K562 (cell line): ENCODE data around the gene ADI1. TPM values are rescaled to one million over a fixed set of nuclear protein-coding genes. Genes with fewer than 3 reads are reported as not detected.

Experiments
- ASH1L ChIP-seq: fragments of 450-650 bp; IDR thresholded peaks from 2 replicates; pipeline ENCODE4 v1.6.1; 2018; ENCODE audit warnings: borderline replicate concordance, mild to moderate bottlenecking, low read depth; ENCODE audit not compliant: partially characterized antibody
- BRD9 ChIP-seq: fragments of 450-650 bp; IDR thresholded peaks from 2 replicates; pipeline ENCODE4 v1.6.1; 2018; ENCODE audit warnings: low read depth; ENCODE audit not compliant: partially characterized antibody
- COPS2 ChIP-seq: fragments of 450-650 bp; conservative IDR thresholded peaks from 2 replicates; pipeline ENCODE4 v1.6.1; 2016; ENCODE audit warnings: mild to moderate bottlenecking, moderate library complexity
- EP400 ChIP-seq: fragments of 450-650 bp; IDR thresholded peaks from 2 replicates; pipeline ENCODE4 v1.6.1; 2017; ENCODE audit warnings: antibody characterized with exemption, mild to moderate bottlenecking, moderate library complexity
- FIP1L1 ChIP-seq: fragments of 200-400 bp; formaldehyde crosslinking; IDR thresholded peaks from 2 replicates; pipeline ENCODE4 v1.6.1; 2018; ENCODE audit warnings: mild to moderate bottlenecking, low read depth, low read length; ENCODE audit not compliant: poor library complexity, severe bottlenecking
- FOXA3 ChIP-seq, 2 experiments: fragments of 450-650 bp in 1 of 2; sonication (generic) in 1 of 2; formaldehyde crosslinking; IDR thresholded peaks in 1 of 2; conservative IDR thresholded peaks in 1 of 2; 2 replicates each; pipeline versions ENCODE4 v1.4.0 to v1.8.0; 2020 to 2022; ENCODE audit warnings: mild to moderate bottlenecking in 2 of 2, missing genetic modification reagents in 1 of 2
- FOXM1 ChIP-seq, 2 experiments: fragments of 450-650 bp in 1 of 2; sonication (generic) in 1 of 2; formaldehyde crosslinking in 1 of 2; IDR thresholded peaks; 2 replicates each; pipeline versions ENCODE4 v1.6.1 to v1.9.0; 2017 to 2022; ENCODE audit warnings: low read depth in 2 of 2, mild to moderate bottlenecking in 2 of 2, missing genetic modification reagents in 1 of 2, moderate library complexity in 1 of 2
- HBP1 ChIP-seq: fragments of 450-650 bp; formaldehyde crosslinking; IDR thresholded peaks from 2 replicates; pipeline ENCODE4 v1.4.0; 2022; ENCODE audit warnings: missing genetic modification characterization
- HDAC2 ChIP-seq: fragments of 450-650 bp; IDR thresholded peaks from 2 replicates; pipeline ENCODE4 v1.6.1; 2016; ENCODE audit warnings: mild to moderate bottlenecking
- HNRNPUL1 ChIP-seq: fragments of 200-400 bp; formaldehyde crosslinking; IDR thresholded peaks from 2 replicates; pipeline ENCODE4 v1.6.1; 2017; ENCODE audit warnings: low read length
- KDM2B ChIP-seq: fragments of 250-450 bp; sonication (Bioruptor Pico); IDR thresholded peaks from 2 replicates; pipeline ENCODE4 v1.8.0; 2021; ENCODE audit warnings: mild to moderate bottlenecking, moderate library complexity
- KDM5B ChIP-seq: fragments of 200-600 bp; sonication (generic); IDR thresholded peaks from 2 replicates; pipeline ENCODE4 v1.6.1; 2012; ENCODE audit warnings: low read depth, mild to moderate bottlenecking, moderate library complexity, low read length, control low read depth, inconsistent platforms; ENCODE audit not compliant: insufficient replicate concordance
- MEIS2 ChIP-seq: fragments of 450-650 bp; IDR thresholded peaks from 2 replicates; pipeline ENCODE4 v1.6.1; 2014; ENCODE audit warnings: mild to moderate bottlenecking; ENCODE audit not compliant: partially characterized antibody
- NR2C1 ChIP-seq, 2 experiments: fragments of 450-650 bp; IDR thresholded peaks; 2 replicates each; pipeline ENCODE4 v1.6.1; 2017; ENCODE audit warnings: mild to moderate bottlenecking in 2 of 2, antibody characterized with exemption in 1 of 2, inconsistent platforms in 1 of 2, missing compliant biosample characterization in 1 of 2, missing genetic modification characterization in 1 of 2
- NRF1 ChIP-seq, 2 experiments: fragments of 450-650 bp; IDR thresholded peaks in 1 of 2; conservative IDR thresholded peaks in 1 of 2; 2 replicates each; pipeline ENCODE4 v1.6.1; 2014; ENCODE audit warnings: mild to moderate bottlenecking in 2 of 2
- RBM15 ChIP-seq: fragments of 200-400 bp; formaldehyde crosslinking; IDR thresholded peaks from 2 replicates; pipeline ENCODE4 v1.6.1; 2018; ENCODE audit warnings: mild to moderate bottlenecking, low read length, moderate library complexity; ENCODE audit not compliant: insufficient read depth
- SAFB ChIP-seq: fragments of 200-400 bp; formaldehyde crosslinking; IDR thresholded peaks from 2 replicates; pipeline ENCODE4 v1.6.1; 2017; ENCODE audit warnings: low read depth, low read length, borderline replicate concordance
- SP2 ChIP-seq: IDR thresholded peaks from 2 replicates; pipeline ENCODE4 v1.6.1; 2011; ENCODE audit warnings: mild to moderate bottlenecking, low read depth, low read length, moderate library complexity; ENCODE audit not compliant: poor library complexity, severe bottlenecking; ENCODE audit errors: extremely low read depth
- SRF ChIP-seq, 2 experiments: fragments of 250-450, 450-650 bp in 1 of 2; sonication (Bioruptor Pico) in 1 of 2; sonication (generic) in 1 of 2; formaldehyde crosslinking; IDR thresholded peaks; 2 replicates each; pipeline versions ENCODE4 v1.5.0 to v1.5.1; 2020 to 2022; ENCODE audit warnings: mild to moderate bottlenecking in 1 of 2, missing genetic modification reagents in 1 of 2
- SRSF1 ChIP-seq: fragments of 200-400 bp; formaldehyde crosslinking; IDR thresholded peaks from 2 replicates; pipeline ENCODE4 v1.6.1; 2017; ENCODE audit warnings: mild to moderate bottlenecking, low read depth, low read length, moderate library complexity
- TFAP4 ChIP-seq: sonication (generic); formaldehyde crosslinking; IDR thresholded peaks from 2 replicates; pipeline ENCODE4 v1.8.0; 2022; ENCODE audit warnings: missing genetic modification reagents, mild to moderate bottlenecking, moderate library complexity, borderline replicate concordance
- XRCC4 ChIP-seq: IDR thresholded peaks from one replicate; pipeline ENCODE4 v1.6.1; 2011; ENCODE audit not compliant: insufficient read depth, insufficient read length; ENCODE audit errors: extremely low read depth
- ZNF143 ChIP-seq: sonication (generic); formaldehyde crosslinking; IDR thresholded peaks from 2 replicates; pipeline ENCODE4 v1.9.0; 2022; ENCODE audit warnings: mild to moderate bottlenecking, missing genetic modification reagents
- ZNF232 ChIP-seq: sonication (generic); formaldehyde crosslinking; IDR thresholded peaks from 2 replicates; pipeline ENCODE4 v1.8.0; 2022; ENCODE audit warnings: mild to moderate bottlenecking, missing genetic modification reagents
- polyA plus RNA-seq, 8 experiments: library from polyadenylated mRNA; depleted of rRNA in 4 of 8; stranded (reverse) in 5 of 8; unstranded in 3 of 8; fragments of >200 nt; fragmentation: Nextera tagmentation in 2 of 8; fragmentation: Illumina TruSeq in 1 of 8; extraction: Ambion mirVana in 2 of 8; extraction: Trizol in 1 of 8; gene quantifications; 2 replicates each; pipeline versions ENCODE4 v1.2.1 to v1.2.3, GENCODE V29; 2011 to 2014; ENCODE audit warnings: inconsistent platforms in 1 of 8, missing spikeins in 1 of 8
- total RNA-seq, 7 experiments: library from RNA; depleted of rRNA in 6 of 7; stranded (reverse); fragments of >200 nt in 6 of 7; fragmentation: Illumina TruSeq in 2 of 7; extraction: Trizol in 2 of 7; gene quantifications; 2 replicates each; pipeline versions ENCODE4 v1.2.1 to v1.2.3, GENCODE V29; 2011 to 2021; ENCODE audit warnings: low replicate concordance in 1 of 7

The ADI1 gene
- total and polyA plus RNA-seq, 9 of the 15 experiments (the other 6 are each of a cell fraction or from before 2014, with no cell fraction given) = 6.1 to 51.0 (median 27.1) TPM

GRCh38 chr2:3558205-3559014 lies 39.1 kb upstream of the ADI1 start, which contains the start of gene RNASEH1 (continued):
- TF ChIP-seq HNRNPUL1 (no peak), NR2C1 (IDR thresholded peaks at IDR 0.05) (peak; percentile 72), NR2C1 (tag; IDR thresholded peaks at IDR 0.05) (peak; percentile 74), SP2 (no peak), KDM5B (peak; percentile 61), FOXA3 (CRISPR knock-in tag; conservative IDR thresholded peaks at IDR 0.05 in 1 of 2, IDR thresholded peaks at IDR 0.05 in 1 of 2) (peak in 1 of 2 experiments; percentile 22; a peak in 1 of 4 replicates), RBM15 (no peak), SAFB (peak; percentile 9; the same call in 1 of the 2 replicates), XRCC4 (no peak), SRF (CRISPR knock-in tag; IDR thresholded peaks at IDR 0.05) (peak in 1 of 2 experiments; percentile 81; a peak in 1 of 4 replicates), COPS2 (no peak), FOXM1 (IDR thresholded peaks at IDR 0.05; ENCODE audit: low read depth) (no peak), FOXM1 (CRISPR knock-in tag; IDR thresholded peaks at IDR 0.05; ENCODE audit: low read depth) (no peak), EP400 (peak; percentile 92), SRSF1 (no peak), ASH1L (no peak), MEIS2 (peak; percentile 67), KDM2B (CRISPR knock-in tag) (0 out of 2 replicates have a peak, but pooled peaks have one; percentile 23), NRF1 (conservative IDR thresholded peaks at IDR 0.05 in 1 of 2, IDR thresholded peaks at IDR 0.05 in 1 of 2) (peak; percentile 71 to 76), ZNF232 (CRISPR knock-in tag) (0 out of 2 replicates have a peak, but pooled peaks have one; percentile 42), FIP1L1 (peak; percentile 60), HDAC2 (peak; percentile 66), BRD9 (no peak), HBP1 (CRISPR knock-in tag) (no peak), TFAP4 (CRISPR knock-in tag) (peak; percentile 74), ZNF143 (no peak)
